Measurements from ENCODE around the gene SCMH1. TPM values are rescaled to one million over a fixed set of nuclear protein-coding genes. Genes with fewer than 3 reads are reported as not detected.

Gene SCMH1
- polyA plus RNA-seq, 2 of the 4 experiments (the other 2 are of a cell fraction) = 11.6 to 26.7 TPM

- TF ChIP-seq, protein P1, sequence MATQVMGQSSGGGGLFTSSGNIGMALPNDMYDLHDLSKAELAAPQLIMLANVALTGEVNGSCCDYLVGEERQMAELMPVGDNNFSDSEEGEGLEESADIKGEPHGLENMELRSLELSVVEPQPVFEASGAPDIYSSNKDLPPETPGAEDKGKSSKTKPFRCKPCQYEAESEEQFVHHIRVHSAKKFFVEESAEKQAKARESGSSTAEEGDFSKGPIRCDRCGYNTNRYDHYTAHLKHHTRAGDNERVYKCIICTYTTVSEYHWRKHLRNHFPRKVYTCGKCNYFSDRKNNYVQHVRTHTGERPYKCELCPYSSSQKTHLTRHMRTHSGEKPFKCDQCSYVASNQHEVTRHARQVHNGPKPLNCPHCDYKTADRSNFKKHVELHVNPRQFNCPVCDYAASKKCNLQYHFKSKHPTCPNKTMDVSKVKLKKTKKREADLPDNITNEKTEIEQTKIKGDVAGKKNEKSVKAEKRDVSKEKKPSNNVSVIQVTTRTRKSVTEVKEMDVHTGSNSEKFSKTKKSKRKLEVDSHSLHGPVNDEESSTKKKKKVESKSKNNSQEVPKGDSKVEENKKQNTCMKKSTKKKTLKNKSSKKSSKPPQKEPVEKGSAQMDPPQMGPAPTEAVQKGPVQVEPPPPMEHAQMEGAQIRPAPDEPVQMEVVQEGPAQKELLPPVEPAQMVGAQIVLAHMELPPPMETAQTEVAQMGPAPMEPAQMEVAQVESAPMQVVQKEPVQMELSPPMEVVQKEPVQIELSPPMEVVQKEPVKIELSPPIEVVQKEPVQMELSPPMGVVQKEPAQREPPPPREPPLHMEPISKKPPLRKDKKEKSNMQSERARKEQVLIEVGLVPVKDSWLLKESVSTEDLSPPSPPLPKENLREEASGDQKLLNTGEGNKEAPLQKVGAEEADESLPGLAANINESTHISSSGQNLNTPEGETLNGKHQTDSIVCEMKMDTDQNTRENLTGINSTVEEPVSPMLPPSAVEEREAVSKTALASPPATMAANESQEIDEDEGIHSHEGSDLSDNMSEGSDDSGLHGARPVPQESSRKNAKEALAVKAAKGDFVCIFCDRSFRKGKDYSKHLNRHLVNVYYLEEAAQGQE (IDR thresholded peaks at IDR 0.05) = no peak
- TF ChIP-seq RARB (CRISPR knock-in tag; IDR thresholded peaks at IDR 0.05) = no peak
- no peak for TF ChIP-seq RNF2 (IDR thresholded peaks at IDR 0.05; ENCODE audit: borderline replicate concordance, low read depth)
- TF ChIP-seq ZNF302 (CRISPR knock-in tag; IDR thresholded peaks at IDR 0.05) = no peak
- TF ChIP-seq NFE2L2 (conservative IDR thresholded peaks at IDR 0.05; ENCODE audit: low read length) = no peak
- no peak for TF ChIP-seq JUN (IDR thresholded peaks at IDR 0.05)
Observed at GRCh38 chr1:41019353-41019745, 222.8 kb downstream of the SCMH1 start (continued).

DNA sequence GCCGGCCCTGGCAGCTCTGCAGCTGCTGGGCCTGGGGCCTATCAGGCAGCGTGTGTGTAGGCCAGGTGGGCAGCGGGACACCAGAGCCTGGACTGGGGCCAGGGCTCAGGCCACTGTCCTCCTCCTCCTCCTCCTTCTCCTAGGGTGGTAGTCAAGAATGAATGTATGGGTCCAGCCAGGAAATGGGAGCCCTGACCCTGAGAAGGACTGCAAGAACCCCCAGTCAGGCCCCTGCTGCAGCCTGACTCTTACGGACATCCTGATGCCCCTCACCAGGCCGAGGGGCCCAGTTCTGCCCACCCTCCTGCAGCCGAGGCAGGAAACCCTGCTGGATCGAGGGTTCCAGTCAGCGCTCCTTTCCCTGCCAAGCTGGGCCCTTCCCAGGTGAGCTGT, 224.1 kb downstream of the SCMH1 start:
- ChIA-PET CTCF (no interaction called here), POLR2A (no interaction called here)
- no peak overlapping the region for H3K4me2 ChIP-seq
- H3K4me3 ChIP-seq = no peak overlapping the region
- peak overlapping the region in 1 of 2 experiments; percentile 26; a peak in 2 of 6 replicates for H3K27ac ChIP-seq
- no peaks in the 10 kb centered on the region for H3K9me3 ChIP-seq
- DNase-seq (ENCODE audit: low read depth in 1 of 2, low spot score in 1 of 2) = no peak
- WGBS (ENCODE audit: missing lambda C conversion rate) = 100% methylated on average over 1 of the region's 8 CpGs
- TF ChIP-seq SMC3 (IDR thresholded peaks at IDR 0.05) (no peak), POLR2A (IDR thresholded peaks at IDR 0.05; ENCODE audit: low read length) (no peak), USF2 (IDR thresholded peaks at IDR 0.05) (no peak), ZC3H11A (IDR thresholded peaks at IDR 0.05) (no peak), CBX8 (IDR thresholded peaks at IDR 0.05) (no peak), PBX3 (IDR thresholded peaks at IDR 0.05) (no peak), E2F6 (IDR thresholded peaks at IDR 0.05; ENCODE audit: borderline replicate concordance, low read depth) (no peak), RCOR1 (IDR thresholded peaks at IDR 0.05; ENCODE audit: low read depth, low read length) (no peak), CTCF (IDR thresholded peaks at IDR 0.05) (no peak), ZNF302 (CRISPR knock-in tag; IDR thresholded peaks at IDR 0.05) (no peak), PHF8 (IDR thresholded peaks at IDR 0.05; ENCODE audit: borderline replicate concordance, low read depth) (no peak), ZSCAN20 (CRISPR knock-in tag; IDR thresholded peaks at IDR 0.05) (no peak)
- TF ChIP-seq, protein P2, sequence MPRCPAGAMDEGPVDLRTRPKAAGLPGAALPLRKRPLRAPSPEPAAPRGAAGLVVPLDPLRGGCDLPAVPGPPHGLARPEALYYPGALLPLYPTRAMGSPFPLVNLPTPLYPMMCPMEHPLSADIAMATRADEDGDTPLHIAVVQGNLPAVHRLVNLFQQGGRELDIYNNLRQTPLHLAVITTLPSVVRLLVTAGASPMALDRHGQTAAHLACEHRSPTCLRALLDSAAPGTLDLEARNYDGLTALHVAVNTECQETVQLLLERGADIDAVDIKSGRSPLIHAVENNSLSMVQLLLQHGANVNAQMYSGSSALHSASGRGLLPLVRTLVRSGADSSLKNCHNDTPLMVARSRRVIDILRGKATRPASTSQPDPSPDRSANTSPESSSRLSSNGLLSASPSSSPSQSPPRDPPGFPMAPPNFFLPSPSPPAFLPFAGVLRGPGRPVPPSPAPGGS (IDR thresholded peaks at IDR 0.05) = no peak
- TF ChIP-seq, protein P1 (IDR thresholded peaks at IDR 0.05) = no peak
- FAIRE-seq = no peak
- H3K4me1 ChIP-seq = peaks cover 55% of the 10 kb centered on the region
- ATAC-seq = peak; percentile 0 to 1; a peak in 3 of 6 replicates
